A549 (cell line): Measurements from ENCODE around the gene XPO6.

Source experiments
- CHD2 ChIP-seq: fragments of 150-350 bp; IDR thresholded peaks from 2 replicates; pipeline ENCODE4 v1.6.1; 2014; ENCODE audit warnings: low read length; ENCODE audit not compliant: partially characterized antibody
- PHF8 ChIP-seq: fragments of 200-600 bp; sonication (generic); IDR thresholded peaks from 2 replicates; pipeline ENCODE4 v1.6.1; 2016; ENCODE audit warnings: low read depth, mild to moderate bottlenecking, antibody characterized with exemption, moderate library complexity, borderline replicate concordance
- TF ChIP-seq, protein P1 (sequence below): fragments of >200 bp; sonication (Bioruptor Twin); formaldehyde crosslinking; IDR thresholded peaks from 3 replicates; pipeline ENCODE4 v1.5.1; 2016

DNA sequence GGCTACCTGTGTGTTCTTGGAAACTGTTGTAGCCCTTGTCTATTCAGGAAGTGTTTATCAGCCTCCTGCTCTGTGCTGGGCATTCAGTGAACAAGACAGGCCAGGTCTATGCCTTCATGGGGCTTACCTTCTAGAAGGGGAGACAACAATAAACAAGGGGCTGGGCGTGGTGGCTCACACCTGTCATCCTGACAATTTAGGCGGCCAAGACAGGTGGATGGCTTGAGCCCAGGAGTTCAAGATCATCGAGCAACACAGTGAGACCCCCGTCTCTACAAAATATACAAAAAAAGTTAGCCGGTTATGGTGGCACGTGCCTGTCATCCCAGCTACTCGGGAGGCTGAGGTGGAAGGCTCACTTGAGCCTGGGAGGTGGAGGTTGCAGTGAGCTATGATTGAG is 142.8 kb downstream of the XPO6 start:
- TF ChIP-seq CHD2: no peak
- TF ChIP-seq, protein P1, sequence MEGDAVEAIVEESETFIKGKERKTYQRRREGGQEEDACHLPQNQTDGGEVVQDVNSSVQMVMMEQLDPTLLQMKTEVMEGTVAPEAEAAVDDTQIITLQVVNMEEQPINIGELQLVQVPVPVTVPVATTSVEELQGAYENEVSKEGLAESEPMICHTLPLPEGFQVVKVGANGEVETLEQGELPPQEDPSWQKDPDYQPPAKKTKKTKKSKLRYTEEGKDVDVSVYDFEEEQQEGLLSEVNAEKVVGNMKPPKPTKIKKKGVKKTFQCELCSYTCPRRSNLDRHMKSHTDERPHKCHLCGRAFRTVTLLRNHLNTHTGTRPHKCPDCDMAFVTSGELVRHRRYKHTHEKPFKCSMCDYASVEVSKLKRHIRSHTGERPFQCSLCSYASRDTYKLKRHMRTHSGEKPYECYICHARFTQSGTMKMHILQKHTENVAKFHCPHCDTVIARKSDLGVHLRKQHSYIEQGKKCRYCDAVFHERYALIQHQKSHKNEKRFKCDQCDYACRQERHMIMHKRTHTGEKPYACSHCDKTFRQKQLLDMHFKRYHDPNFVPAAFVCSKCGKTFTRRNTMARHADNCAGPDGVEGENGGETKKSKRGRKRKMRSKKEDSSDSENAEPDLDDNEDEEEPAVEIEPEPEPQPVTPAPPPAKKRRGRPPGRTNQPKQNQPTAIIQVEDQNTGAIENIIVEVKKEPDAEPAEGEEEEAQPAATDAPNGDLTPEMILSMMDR: no peak
- no peak for TF ChIP-seq PHF8
